HG03342 (cell line): ENCODE measurements around the gene NCAM1.

Experiments used
- ATAC-seq: cut with Tn5 transposase; IDR thresholded peaks from one replicate; pipeline ENCODE4 v1.9.1; 2021; ENCODE audit warnings: mild to moderate bottlenecking, moderate library complexity; ENCODE audit not compliant: unreplicated experiment

The NCAM1 gene

GRCh38 chr11:112967082-112967481 is 5.9 kb downstream of the NCAM1 start:
- ATAC-seq = no peak

GRCh38 chr11:112968941-112969713 is 7.9 kb downstream of the NCAM1 start:
- no peak for ATAC-seq

- no peak for ATAC-seq
Measured at GRCh38 chr11:112971195-112971594, 10.0 kb downstream of the NCAM1 start.

- ATAC-seq = no peak
Measured at GRCh38 chr11:112971827-112972226, 10.6 kb downstream of the NCAM1 start.

- no peak for ATAC-seq
Measured at GRCh38 chr11:112972399-112973145, 11.4 kb downstream of the NCAM1 start.

GRCh38 chr11:112975051-112975450 is 13.8 kb downstream of the NCAM1 start:
- no peak for ATAC-seq

GRCh38 chr11:112975493-112975892 is 14.3 kb downstream of the NCAM1 start:
- no peak for ATAC-seq

- ATAC-seq = no peak
Measured at GRCh38 chr11:112977755-112978154, 16.5 kb downstream of the NCAM1 start.

- ATAC-seq = no peak
Measured at GRCh38 chr11:112983887-112984286, 22.7 kb downstream of the NCAM1 start.

GRCh38 chr11:112989198-112989597 is 28.0 kb downstream of the NCAM1 start:
- ATAC-seq = no peak

GRCh38 chr11:112993808-112994207 is 32.6 kb downstream of the NCAM1 start:
- no peak for ATAC-seq

- ATAC-seq = no peak
Measured at GRCh38 chr11:112995423-112996090, 34.3 kb downstream of the NCAM1 start.

- no peak for ATAC-seq
Measured at GRCh38 chr11:112996994-112997393, 35.8 kb downstream of the NCAM1 start.

GRCh38 chr11:112997857-112998466 is 36.7 kb downstream of the NCAM1 start:
- ATAC-seq = no peak

- ATAC-seq = no peak
Measured at GRCh38 chr11:112999520-112999919, 38.3 kb downstream of the NCAM1 start.

- no peak for ATAC-seq
Measured at GRCh38 chr11:113001709-113002108, 40.5 kb downstream of the NCAM1 start.

- ATAC-seq = no peak
Measured at GRCh38 chr11:113006896-113007445, 45.8 kb downstream of the NCAM1 start.

- ATAC-seq = no peak
Measured at GRCh38 chr11:113014262-113015097, 53.3 kb downstream of the NCAM1 start.

GRCh38 chr11:113015098-113015455 is 53.9 kb downstream of the NCAM1 start:
- no peak for ATAC-seq

- ATAC-seq = no peak
Measured at GRCh38 chr11:113016905-113017304, 55.7 kb downstream of the NCAM1 start.
